ENCODE measurements around the gene SUMF1.

DNA sequence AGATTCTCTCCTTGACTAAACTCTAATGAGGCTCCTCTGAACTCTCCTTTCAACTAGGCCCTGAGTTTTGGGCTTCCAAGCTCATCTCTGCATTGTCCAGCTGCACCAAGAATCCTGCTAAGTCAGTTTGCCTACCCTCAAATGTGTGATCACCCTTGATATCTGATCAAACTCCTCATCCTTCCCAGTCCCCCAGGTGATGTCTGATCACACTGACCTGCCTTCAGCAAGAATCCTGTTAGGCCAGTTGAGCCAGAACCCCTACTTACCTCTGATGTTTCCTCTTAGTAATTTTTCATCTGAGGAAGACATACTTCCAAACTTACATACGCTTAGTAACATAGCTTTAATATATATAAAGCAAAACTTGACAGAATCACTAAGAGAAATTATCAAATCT lies 28.8 kb downstream of the SUMF1 start:
- TF ChIP-seq, protein P1, sequence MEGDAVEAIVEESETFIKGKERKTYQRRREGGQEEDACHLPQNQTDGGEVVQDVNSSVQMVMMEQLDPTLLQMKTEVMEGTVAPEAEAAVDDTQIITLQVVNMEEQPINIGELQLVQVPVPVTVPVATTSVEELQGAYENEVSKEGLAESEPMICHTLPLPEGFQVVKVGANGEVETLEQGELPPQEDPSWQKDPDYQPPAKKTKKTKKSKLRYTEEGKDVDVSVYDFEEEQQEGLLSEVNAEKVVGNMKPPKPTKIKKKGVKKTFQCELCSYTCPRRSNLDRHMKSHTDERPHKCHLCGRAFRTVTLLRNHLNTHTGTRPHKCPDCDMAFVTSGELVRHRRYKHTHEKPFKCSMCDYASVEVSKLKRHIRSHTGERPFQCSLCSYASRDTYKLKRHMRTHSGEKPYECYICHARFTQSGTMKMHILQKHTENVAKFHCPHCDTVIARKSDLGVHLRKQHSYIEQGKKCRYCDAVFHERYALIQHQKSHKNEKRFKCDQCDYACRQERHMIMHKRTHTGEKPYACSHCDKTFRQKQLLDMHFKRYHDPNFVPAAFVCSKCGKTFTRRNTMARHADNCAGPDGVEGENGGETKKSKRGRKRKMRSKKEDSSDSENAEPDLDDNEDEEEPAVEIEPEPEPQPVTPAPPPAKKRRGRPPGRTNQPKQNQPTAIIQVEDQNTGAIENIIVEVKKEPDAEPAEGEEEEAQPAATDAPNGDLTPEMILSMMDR (conservative IDR thresholded peaks at IDR 0.05; ENCODE audit: low read depth, low read length) = no peak
- TF ChIP-seq MAZ (IDR thresholded peaks at IDR 0.05; ENCODE audit: borderline replicate concordance, low read depth, low read length) = no peak
- no peak for TF ChIP-seq MXI1 (IDR thresholded peaks at IDR 0.05; ENCODE audit: borderline replicate concordance, low read depth, low read length)
- no peak for TF ChIP-seq MAFK (IDR thresholded peaks at IDR 0.05; ENCODE audit: low read depth, low read length)
- no peak for TF ChIP-seq RAD21 (IDR thresholded peaks at IDR 0.05; ENCODE audit: low read length)
- TF ChIP-seq POLR2A (IDR thresholded peaks at IDR 0.05; ENCODE audit: low read depth, low read length) = no peak
- TF ChIP-seq, protein P2, sequence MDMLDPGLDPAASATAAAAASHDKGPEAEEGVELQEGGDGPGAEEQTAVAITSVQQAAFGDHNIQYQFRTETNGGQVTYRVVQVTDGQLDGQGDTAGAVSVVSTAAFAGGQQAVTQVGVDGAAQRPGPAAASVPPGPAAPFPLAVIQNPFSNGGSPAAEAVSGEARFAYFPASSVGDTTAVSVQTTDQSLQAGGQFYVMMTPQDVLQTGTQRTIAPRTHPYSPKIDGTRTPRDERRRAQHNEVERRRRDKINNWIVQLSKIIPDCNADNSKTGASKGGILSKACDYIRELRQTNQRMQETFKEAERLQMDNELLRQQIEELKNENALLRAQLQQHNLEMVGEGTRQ (IDR thresholded peaks at IDR 0.05; ENCODE audit: low read depth, low read length) = no peak
- no peak for TF ChIP-seq SMC3 (IDR thresholded peaks at IDR 0.05; ENCODE audit: low read depth, low read length)
- no peak for TF ChIP-seq BHLHE40 (IDR thresholded peaks at IDR 0.05; ENCODE audit: low read depth, low read length)
- no peak for TF ChIP-seq FOS (IDR thresholded peaks at IDR 0.05; ENCODE audit: low read depth, low read length)
- no peak for TF ChIP-seq RFX5 (IDR thresholded peaks at IDR 0.05; ENCODE audit: low read depth, low read length)
